Measurements from ENCODE around the gene RPP25L. TPM values are rescaled to one million over a fixed set of nuclear protein-coding genes. Genes with fewer than 3 reads are reported as not detected.

Gene RPP25L
- total RNA-seq, 1 donor from 2014 or later, result 7.2 TPM

GRCh38 chr9:34612788-34613390 is 992 bp upstream of the RPP25L start:
- peaks cover 20 to 46% of the 10 kb centered on the region in 2 donors for H3K36me3 ChIP-seq

GRCh38 chr9:34611251-34611810 is 566 bp downstream of the RPP25L start:
- no peak for TF ChIP-seq CTCF (IDR thresholded peaks at IDR 0.05)
- Histone ChIP-seq H3K4me1 (peaks cover 3 to 13% of the 10 kb centered on the region in 2 donors), H3K36me3 (peaks cover 9 to 30% of the 10 kb centered on the region in 2 donors), H3K9me3 (no peaks in the 10 kb centered on the region), H3K4me3 (peak overlapping the region; percentile 77 to 92), H3K27me3 (no peaks in the 10 kb centered on the region), H3K27ac (peak overlapping the region; percentile 71 to 83)
- no peak for DNase-seq (ENCODE audit: low spot score in 2 of 2)
- intact Hi-C loops (cut with DNase I), result loop anchor here (5.0 kb wide), 3 partner anchors 51 to 154 kb away; partner anchors contain the start of genes CCL27, DNAI1, ENHO and FAM219A

More at GRCh38 chr9:34612788-34613390, 992 bp upstream of the RPP25L start:
- intact Hi-C loops (cut with DNase I), result loop anchor here (1.0 to 5.0 kb wide), 6 partner anchors 7 to 156 kb away; partner anchors contain the start of genes CCL27, DCTN3, DNAI1 and ENHO
- peak overlapping the region; percentile 77 to 92 for H3K4me3 ChIP-seq
- peak overlapping the region; percentile 71 to 83 for H3K27ac ChIP-seq
- H3K27me3 ChIP-seq, result no peaks in the 10 kb centered on the region
- peak in 1 of 2 donors; percentile 90 for DNase-seq (ENCODE audit: low spot score in 2 of 2)
- H3K4me1 ChIP-seq, result peaks cover 3 to 13% of the 10 kb centered on the region in 2 donors
- peak; percentile 67 to 84 (median 78) for TF ChIP-seq CTCF (IDR thresholded peaks at IDR 0.05)
- H3K9me3 ChIP-seq, result no peaks in the 10 kb centered on the region

- H3K4me1 ChIP-seq, result peaks cover 3 to 13% of the 10 kb centered on the region in 2 donors
- intact Hi-C loops (cut with DNase I), result loop anchor here (5.0 kb wide), 3 partner anchors 52 to 153 kb away; partner anchors contain the start of genes CCL27, DNAI1, ENHO and FAM219A
- no peaks in the 10 kb centered on the region for H3K27me3 ChIP-seq
- DNase-seq (ENCODE audit: low spot score in 2 of 2), result no peak
- H3K36me3 ChIP-seq, result peaks cover 9 to 23% of the 10 kb centered on the region in 2 donors
- no peak for TF ChIP-seq CTCF (IDR thresholded peaks at IDR 0.05)
- H3K4me3 ChIP-seq, result peak overlapping the region in 1 of 2 donors; percentile 77
- H3K9me3 ChIP-seq, result no peaks in the 10 kb centered on the region
- H3K27ac ChIP-seq, result no peak overlapping the region
Measured at GRCh38 chr9:34610434-34611206, 1.3 kb downstream of the RPP25L start.

- Histone ChIP-seq H3K9me3 (no peaks in the 10 kb centered on the region), H3K27me3 (no peaks in the 10 kb centered on the region), H3K4me3 (no peak overlapping the region), H3K27ac (no peak overlapping the region), H3K4me1 (peaks cover under 1 to 6% of the 10 kb centered on the region in 2 donors), H3K36me3 (no peaks in the 10 kb centered on the region)
- no peak for TF ChIP-seq CTCF (IDR thresholded peaks at IDR 0.05)
- DNase-seq (ENCODE audit: low spot score in 2 of 2), result no peak
- intact Hi-C loops (cut with DNase I), result no loop called here
Measured at GRCh38 chr9:34607331-34607730, 4.6 kb downstream of the RPP25L start.

- no peak overlapping the region for H3K4me3 ChIP-seq
- H3K27me3 ChIP-seq, result no peaks in the 10 kb centered on the region
- TF ChIP-seq CTCF (IDR thresholded peaks at IDR 0.05), result no peak
- intact Hi-C loops (cut with DNase I), result no loop called here
- peaks cover 0 to 5% of the 10 kb centered on the region in 2 donors for H3K4me1 ChIP-seq
- H3K36me3 ChIP-seq, result no peaks in the 10 kb centered on the region
- no peak for DNase-seq (ENCODE audit: low spot score in 2 of 2)
- no peak overlapping the region for H3K27ac ChIP-seq
- H3K9me3 ChIP-seq, result no peaks in the 10 kb centered on the region
Measured at GRCh38 chr9:34606905-34607304, 5.0 kb downstream of the RPP25L start.
